ENCODE data around the gene NCKAP1. TPM values are rescaled to one million over a fixed set of nuclear protein-coding genes. Genes with fewer than 3 reads are reported as not detected.
"Not testable (repeated sequence)": the region's sequence is repeated elsewhere in the genome, so short reads cannot be mapped to it uniquely, and the experiment has no call there.

The NCKAP1 gene
- total RNA-seq, 2 donors from 2014 or later, result 9.3 to 12.4 TPM

DNA sequence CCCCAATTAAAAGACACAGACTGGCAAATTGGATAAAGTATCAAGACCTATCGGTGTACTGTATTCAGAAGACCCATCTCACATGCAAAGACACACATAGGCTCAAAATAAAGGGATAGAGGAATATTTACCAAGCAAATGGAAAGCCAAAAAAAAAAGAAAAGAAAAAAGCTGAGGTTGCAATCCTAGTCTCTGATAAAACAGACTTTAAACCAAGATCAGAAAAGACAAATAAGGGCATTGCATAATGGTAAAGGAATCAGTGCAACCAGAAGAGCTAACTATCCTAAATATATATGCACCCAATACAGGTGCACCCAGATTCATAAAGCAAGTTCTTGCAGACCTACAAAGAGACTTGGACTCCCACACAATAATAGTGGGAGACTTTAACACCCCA, 161.6 kb downstream of the NCKAP1 start:
- not testable (repeated sequence) for H3K36me3 Mint-ChIP-seq (ENCODE audit: insufficient read depth in 2 of 2); H3K27me3 Mint-ChIP-seq (ENCODE audit: low read depth); H3K4me1 Mint-ChIP-seq (ENCODE audit: low read depth); ATAC-seq (replicated peaks in 1 of 2); DNase-seq; H3K27ac Mint-ChIP-seq; H3K4me3 Mint-ChIP-seq
- peaks cover 7 to 14% of the 10 kb centered on the region in 2 donors for H3K9me3 Mint-ChIP-seq

GRCh38 chr2:182870227-182870626, 168.0 kb downstream of the NCKAP1 start:
- DNase-seq (peak; percentile 12 to 15), ATAC-seq (replicated peaks in 1 of 2) (peak in 1 of 2 donors; percentile 23)
- no peak overlapping the region for H3K27ac Mint-ChIP-seq
- peaks cover 4% of the 10 kb centered on the region in 2 donors for H3K36me3 Mint-ChIP-seq (ENCODE audit: insufficient read depth in 2 of 2)
- peaks cover 21% of the 10 kb centered on the region for H3K4me1 Mint-ChIP-seq (ENCODE audit: low read depth)
- no peak overlapping the region for H3K4me3 Mint-ChIP-seq
- peaks cover 56% of the 10 kb centered on the region for H3K27me3 Mint-ChIP-seq (ENCODE audit: low read depth)
- peaks cover 3 to 4% of the 10 kb centered on the region in 2 donors for H3K9me3 Mint-ChIP-seq

DNA sequence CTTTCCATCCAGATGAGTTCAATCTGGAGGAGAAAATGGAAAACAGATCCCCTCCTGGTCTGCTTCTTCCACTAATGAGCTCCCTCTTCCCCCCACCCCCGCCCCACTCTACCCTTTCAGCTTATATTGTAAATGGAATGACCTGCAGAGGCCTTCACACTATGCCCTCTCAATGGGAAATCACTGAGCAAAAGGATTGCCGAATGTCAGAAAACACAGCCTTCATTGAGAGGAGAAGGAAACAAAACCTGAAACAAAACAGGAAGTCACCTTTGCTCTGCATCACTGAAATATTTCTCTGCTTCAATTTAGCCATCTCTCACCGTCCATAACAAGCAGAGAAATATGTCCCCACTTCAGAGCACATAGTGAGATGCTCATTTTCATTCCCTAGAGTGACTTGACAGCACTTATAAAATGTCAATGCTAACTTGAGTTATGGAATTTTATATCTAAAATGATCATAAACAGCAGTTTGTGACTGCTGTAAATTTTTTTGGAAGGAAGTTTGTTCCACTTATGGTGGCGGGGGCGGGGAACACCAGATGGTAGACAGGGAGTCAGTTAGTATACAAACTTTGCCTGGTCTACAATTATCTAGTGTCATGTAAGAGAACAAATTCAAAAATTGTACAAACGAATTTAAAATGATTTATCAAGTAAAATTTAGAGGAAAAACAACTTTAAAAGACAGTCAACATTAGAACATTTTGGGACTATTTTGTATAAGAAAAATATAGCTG, 170.0 kb downstream of the NCKAP1 start:
- Mint-ChIP-seq H3K27me3 (ENCODE audit: low read depth) (peaks cover 75% of the 10 kb centered on the region), H3K9me3 (peaks cover 0 to 3% of the 10 kb centered on the region in 2 donors), H3K4me1 (ENCODE audit: low read depth) (peaks cover 21% of the 10 kb centered on the region), H3K36me3 (ENCODE audit: insufficient read depth in 2 of 2) (peaks cover 0 to 4% of the 10 kb centered on the region in 2 donors), H3K4me3 (peak overlapping the region in 1 of 2 donors; percentile 32), H3K27ac (no peak overlapping the region)
- DNase-seq (no peak), ATAC-seq (replicated peaks in 1 of 2) (no peak)

- H3K27ac Mint-ChIP-seq, result no peak overlapping the region
- H3K4me1 Mint-ChIP-seq (ENCODE audit: low read depth), result peaks cover 21% of the 10 kb centered on the region
- H3K36me3 Mint-ChIP-seq (ENCODE audit: insufficient read depth in 2 of 2), result peaks cover 0 to 4% of the 10 kb centered on the region in 2 donors
- DNase-seq (no peak), ATAC-seq (replicated peaks in 1 of 2) (no peak)
- H3K4me3 Mint-ChIP-seq, result peak overlapping the region; percentile 58 to 86
- peaks cover 75% of the 10 kb centered on the region for H3K27me3 Mint-ChIP-seq (ENCODE audit: low read depth)
- no peaks in the 10 kb centered on the region for H3K9me3 Mint-ChIP-seq
Measured at GRCh38 chr2:182867426-182868053, 170.7 kb downstream of the NCKAP1 start.

DNA sequence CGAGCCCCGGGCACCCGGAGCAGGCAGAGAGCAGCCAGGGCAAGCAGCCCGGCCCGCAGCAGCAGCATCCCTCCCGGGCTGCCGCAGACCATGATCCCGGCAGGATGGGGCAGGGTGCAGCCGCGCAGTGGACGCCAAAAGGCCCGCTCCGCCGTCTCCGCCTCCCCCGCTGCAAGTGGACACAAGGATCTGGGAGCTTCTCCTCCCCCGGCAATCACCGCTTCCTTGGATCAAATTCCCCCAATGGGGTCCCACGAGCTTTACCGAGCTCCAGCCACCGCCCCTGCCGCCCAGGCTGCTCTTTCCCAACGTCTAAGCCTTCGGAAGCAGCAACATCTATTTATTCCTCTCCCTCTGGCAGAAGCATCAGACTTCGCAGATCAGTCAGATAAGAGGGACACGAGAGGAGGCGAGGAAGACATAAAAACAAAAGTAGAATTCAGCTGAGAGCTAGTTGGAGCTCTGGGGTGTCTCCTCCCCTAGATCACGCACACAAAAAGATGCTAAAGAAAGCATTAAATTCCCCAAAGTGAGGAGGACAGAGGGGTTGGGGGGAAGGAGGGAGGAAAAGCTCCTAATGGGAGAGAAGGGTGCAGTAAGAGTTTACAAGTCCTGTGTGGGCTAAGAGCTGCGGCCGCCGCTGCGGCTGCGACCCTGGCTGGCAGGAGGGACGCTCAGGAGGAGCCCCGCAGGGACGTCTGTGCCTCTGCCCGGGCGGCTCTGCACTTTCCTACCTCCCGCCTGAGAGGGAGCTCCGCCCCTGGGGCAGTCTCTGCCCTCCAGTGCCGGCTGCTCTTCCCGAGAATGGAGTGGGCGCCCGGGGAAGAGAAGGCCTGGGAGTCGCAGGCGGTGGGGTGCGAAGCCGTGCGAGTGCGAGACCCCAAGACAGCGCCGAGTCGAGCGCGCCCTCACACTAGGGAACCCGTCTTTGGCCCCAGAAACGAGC, 171.5 kb downstream of the NCKAP1 start, which contains the start of gene FRZB:
Gene FRZB (minus strand): TSS at position 177 of the 946 bp plus-strand sequence. CDS start 85 bp downstream, at position 92.
- H3K4me3 Mint-ChIP-seq, result peak within 1 kb of the TSS; percentile 58 to 86
- no peaks in the 10 kb centered on the region for H3K9me3 Mint-ChIP-seq
- DNase-seq (peak in 1 of 2 donors; percentile 8), ATAC-seq (replicated peaks in 1 of 2) (peak; percentile 60 to 64)
- H3K36me3 Mint-ChIP-seq (ENCODE audit: insufficient read depth in 2 of 2), result peaks cover 0 to 4% of the 10 kb centered on the region in 2 donors
- H3K27ac Mint-ChIP-seq, result no peak within 1 kb of the TSS
- peaks cover 72% of the 10 kb centered on the region for H3K27me3 Mint-ChIP-seq (ENCODE audit: low read depth)
- peaks cover 21% of the 10 kb centered on the region for H3K4me1 Mint-ChIP-seq (ENCODE audit: low read depth)

GRCh38 chr2:182866095-182866460, 172.2 kb downstream of the NCKAP1 start:
- H3K9me3 Mint-ChIP-seq, result no peaks in the 10 kb centered on the region
- H3K36me3 Mint-ChIP-seq (ENCODE audit: insufficient read depth in 2 of 2), result peaks cover 0 to 4% of the 10 kb centered on the region in 2 donors
- no peak for DNase-seq

DNA sequence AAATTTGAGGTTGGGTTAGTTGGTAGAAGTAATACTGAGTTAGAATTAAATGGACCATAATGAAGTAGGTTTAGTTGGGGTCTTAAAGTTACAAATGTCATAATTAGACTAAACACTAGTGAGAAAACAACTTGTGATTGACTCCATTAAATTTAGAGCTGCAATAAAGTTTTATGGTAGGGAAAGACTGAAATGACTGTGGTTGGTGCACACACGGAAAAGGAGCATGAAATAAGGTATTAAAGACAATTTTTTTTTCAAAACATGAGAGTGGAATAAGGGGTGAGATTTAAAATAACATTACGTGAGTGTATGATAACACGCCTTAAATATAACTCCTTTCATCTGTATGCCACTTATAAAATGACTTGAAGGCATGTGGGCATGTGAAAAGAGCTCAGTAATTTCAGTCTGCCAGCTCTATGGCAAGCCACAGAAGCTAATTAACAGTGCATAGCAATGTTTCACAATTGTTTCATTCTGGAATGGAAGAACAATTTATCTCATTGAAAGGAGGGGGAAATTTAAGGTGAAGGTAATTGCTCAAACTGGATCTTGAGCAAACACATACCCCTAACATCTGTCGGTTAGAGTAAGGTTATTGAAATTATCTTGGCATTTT, 173.2 kb downstream of the NCKAP1 start:
- Mint-ChIP-seq H3K4me1 (ENCODE audit: low read depth) (peaks cover 21% of the 10 kb centered on the region), H3K27ac (no peak overlapping the region), H3K9me3 (peaks cover 0 to 2% of the 10 kb centered on the region in 2 donors), H3K27me3 (ENCODE audit: low read depth) (peaks cover 80% of the 10 kb centered on the region), H3K36me3 (ENCODE audit: insufficient read depth in 2 of 2) (peaks cover 0 to 4% of the 10 kb centered on the region in 2 donors), H3K4me3 (peak overlapping the region in 1 of 2 donors; percentile 58)
- ATAC-seq (replicated peaks in 1 of 2), result no peak
- DNase-seq, result no peak

More at GRCh38 chr2:182866095-182866460, 172.2 kb downstream of the NCKAP1 start:
- Mint-ChIP-seq H3K27me3 (ENCODE audit: low read depth) (peaks cover 76% of the 10 kb centered on the region), H3K4me1 (ENCODE audit: low read depth) (peaks cover 21% of the 10 kb centered on the region), H3K4me3 (peak overlapping the region; percentile 58 to 86), H3K27ac (no peak overlapping the region)
- peak; percentile 41 to 43 for ATAC-seq (replicated peaks in 1 of 2)

DNA sequence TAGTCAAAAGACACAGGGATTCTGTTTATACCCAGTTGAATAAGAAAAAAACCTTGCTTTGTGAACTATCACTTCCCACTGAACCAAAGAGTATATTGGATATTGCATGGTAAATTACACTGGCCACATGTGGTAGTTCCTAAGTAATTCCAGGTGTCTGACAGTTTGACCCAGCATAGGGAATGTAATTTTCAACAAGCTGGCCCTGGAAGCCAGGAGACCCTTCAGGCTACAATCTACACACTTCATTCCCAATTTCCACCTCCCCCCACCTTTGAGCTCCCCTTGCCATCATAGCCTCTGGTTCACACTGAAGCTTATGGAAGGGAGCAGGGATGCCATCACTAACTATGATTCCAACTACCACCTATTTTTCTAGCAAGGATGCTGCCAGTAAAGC, 174.6 kb downstream of the NCKAP1 start:
- no peak overlapping the region for H3K27ac Mint-ChIP-seq
- DNase-seq (no peak), ATAC-seq (replicated peaks in 1 of 2) (no peak)
- H3K27me3 Mint-ChIP-seq (ENCODE audit: low read depth), result peaks cover 71% of the 10 kb centered on the region
- H3K4me3 Mint-ChIP-seq, result no peak overlapping the region
- peaks cover 21% of the 10 kb centered on the region for H3K4me1 Mint-ChIP-seq (ENCODE audit: low read depth)
- H3K9me3 Mint-ChIP-seq, result peaks cover 0 to 2% of the 10 kb centered on the region in 2 donors
- H3K36me3 Mint-ChIP-seq (ENCODE audit: insufficient read depth in 2 of 2), result peaks cover 0 to 4% of the 10 kb centered on the region in 2 donors

DNA sequence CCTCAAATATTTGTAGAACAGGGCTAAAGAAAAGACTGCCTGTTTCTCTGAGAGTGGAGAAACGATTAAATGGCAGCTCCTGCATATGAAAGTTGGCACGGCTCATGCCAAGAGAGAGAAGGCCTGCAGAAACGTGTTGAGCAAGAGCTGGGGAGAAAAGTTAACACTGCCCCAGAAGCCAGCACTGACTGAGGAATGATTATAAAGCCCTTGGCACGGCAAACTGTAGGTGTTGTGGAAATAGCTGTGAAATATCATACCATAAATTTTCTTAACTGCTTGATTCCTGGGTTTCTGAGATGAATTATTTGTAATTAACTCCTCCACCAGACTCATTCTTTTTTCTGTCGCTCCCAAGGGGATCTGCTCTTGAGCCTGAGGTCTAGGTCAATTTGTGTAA, 176.2 kb downstream of the NCKAP1 start:
- peaks cover 56% of the 10 kb centered on the region for H3K27me3 Mint-ChIP-seq (ENCODE audit: low read depth)

DNA sequence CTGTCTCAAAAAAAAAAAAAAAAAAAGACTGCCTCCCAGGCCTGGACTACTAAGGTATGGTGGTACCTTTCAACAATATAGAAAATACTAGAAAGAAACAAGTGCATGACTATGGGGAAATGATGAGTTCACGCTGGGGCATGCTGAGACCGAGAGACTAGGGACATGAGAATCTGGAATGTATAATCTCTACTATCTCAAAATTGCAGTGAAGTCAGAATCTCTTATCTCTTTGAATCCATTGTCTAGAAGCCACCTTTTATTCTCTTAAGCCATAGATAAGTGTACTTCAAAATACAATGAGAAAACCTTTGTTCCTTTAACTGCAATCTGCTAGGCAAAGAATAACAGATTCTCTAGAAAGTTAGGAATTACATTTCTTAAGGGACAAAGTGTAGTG, 177.4 kb downstream of the NCKAP1 start:
- no peak overlapping the region for H3K27ac Mint-ChIP-seq
- H3K27me3 Mint-ChIP-seq (ENCODE audit: low read depth), result peaks cover 45% of the 10 kb centered on the region
- no peak for DNase-seq
- peaks cover 0 to 2% of the 10 kb centered on the region in 2 donors for H3K36me3 Mint-ChIP-seq (ENCODE audit: insufficient read depth in 2 of 2)
- H3K4me3 Mint-ChIP-seq, result no peak overlapping the region
- no peak for ATAC-seq (replicated peaks in 1 of 2)
- peaks cover 4% of the 10 kb centered on the region for H3K4me1 Mint-ChIP-seq (ENCODE audit: low read depth)
- H3K9me3 Mint-ChIP-seq, result peaks cover 0 to 2% of the 10 kb centered on the region in 2 donors

More for the DNA sequence above, 176.2 kb downstream of the NCKAP1 start:
- DNase-seq, result no peak
- H3K27ac Mint-ChIP-seq, result no peak overlapping the region
- peaks cover 17% of the 10 kb centered on the region for H3K4me1 Mint-ChIP-seq (ENCODE audit: low read depth)
- peaks cover 0 to 2% of the 10 kb centered on the region in 2 donors for H3K9me3 Mint-ChIP-seq
- no peak overlapping the region for H3K4me3 Mint-ChIP-seq
- H3K36me3 Mint-ChIP-seq (ENCODE audit: insufficient read depth in 2 of 2), result peaks cover 0 to 4% of the 10 kb centered on the region in 2 donors
- ATAC-seq (replicated peaks in 1 of 2), result no peak
